K562 (cell line): ENCODE results near the gene ZNF669.

Experiments
- CHD2 ChIP-seq: IDR thresholded peaks from 2 replicates; pipeline ENCODE4 v1.6.1; 2011; ENCODE audit warnings: low read depth, low read length
- CTCF ChIP-seq, 3 experiments: IDR thresholded peaks in 2 of 3; conservative IDR thresholded peaks in 1 of 3; 2 replicates each; pipeline ENCODE4 v1.5.1; 2011 to 2012; ENCODE audit warnings: low read length in 3 of 3, mild to moderate bottlenecking in 3 of 3, control low read depth in 2 of 3, improper control_type of control experiment in 1 of 3, inconsistent platforms in 1 of 3, low read depth in 1 of 3, mixed read lengths in 1 of 3, moderate library complexity in 1 of 3; ENCODE audit not compliant: insufficient read depth in 2 of 3
- EZH2 ChIP-seq: IDR thresholded peaks from 2 replicates; pipeline ENCODE4 v1.6.1; 2012; ENCODE audit warnings: low read depth, mild to moderate bottlenecking, inconsistent platforms, low read length, borderline replicate concordance
- FUS ChIP-seq: fragments of 200-400 bp; formaldehyde crosslinking; optimal IDR thresholded peaks from 2 replicates; pipeline ENCODE3; 2017; ENCODE audit warnings: low read depth, low read length
- KDM1A ChIP-seq, 2 experiments: fragments of 450-650 bp; IDR thresholded peaks; 2 replicates each; pipeline ENCODE4 v1.6.1; 2016; ENCODE audit warnings: mild to moderate bottlenecking in 2 of 2
- POLR2A ChIP-seq: fragments of 450-650 bp; conservative IDR thresholded peaks from 2 replicates; pipeline ENCODE4 v1.6.1; 2016
- POLR2AphosphoS2 ChIP-seq: IDR thresholded peaks from 2 replicates; pipeline ENCODE4 v1.6.1; 2012; ENCODE audit warnings: low read length, improper control_type of control experiment
- PRMT5 ChIP-seq: sonication (generic); formaldehyde crosslinking; IDR thresholded peaks from 2 replicates; pipeline ENCODE4 v1.5.0; 2020; ENCODE audit warnings: missing genetic modification reagents
- RAD21 ChIP-seq, 2 experiments: fragments of 250-450 bp in 1 of 2; fragments of 450-650 bp in 1 of 2; sonication (Bioruptor Pico) in 1 of 2; formaldehyde crosslinking in 1 of 2; IDR thresholded peaks in 1 of 2; conservative IDR thresholded peaks in 1 of 2; 2 replicates each; pipeline versions ENCODE4 v1.4.0 to v1.8.0; 2020 to 2022; ENCODE audit warnings: mild to moderate bottlenecking in 2 of 2, moderate library complexity in 1 of 2
- TCF3 ChIP-seq: sonication (generic); formaldehyde crosslinking; IDR thresholded peaks from 2 replicates; pipeline ENCODE4 v1.4.0; 2020; ENCODE audit warnings: mild to moderate bottlenecking, missing genetic modification reagents
- ZC3H11A ChIP-seq: IDR thresholded peaks from 2 replicates; pipeline ENCODE4 v1.6.1; 2012; ENCODE audit warnings: low read depth, low read length, improper control_type of control experiment
- ZNF449 ChIP-seq: fragments of 250-450 bp; sonication (Bioruptor Pico); IDR thresholded peaks from 2 replicates; pipeline ENCODE4 v1.8.0; 2022; ENCODE audit warnings: moderate library complexity, mild to moderate bottlenecking, inconsistent platforms
- ZNF507 ChIP-seq: conservative IDR thresholded peaks from 2 replicates; pipeline ENCODE4 v1.6.1; 2017; ENCODE audit warnings: missing genetic modification characterization, missing compliant biosample characterization

- TF ChIP-seq ZC3H11A: no peak
- no peak for TF ChIP-seq CTCF (IDR thresholded peaks at IDR 0.05 in 2 of 3, conservative IDR thresholded peaks at IDR 0.05 in 1 of 3; ENCODE audit: insufficient read depth in 2 of 3, low read depth in 1 of 3, low read length in 3 of 3)
- TF ChIP-seq CHD2: no peak
- TF ChIP-seq POLR2A: no peak
- TF ChIP-seq POLR2AphosphoS2: no peak
- no peak for TF ChIP-seq PRMT5 (CRISPR knock-in tag)
- TF ChIP-seq TCF3 (CRISPR knock-in tag): no peak
- no peak for TF ChIP-seq ZNF507
- TF ChIP-seq EZH2: no peak
- no peak for TF ChIP-seq ZNF449 (CRISPR knock-in tag)
- no peak for TF ChIP-seq KDM1A (IDR thresholded peaks at IDR 0.05)
- no peak for TF ChIP-seq RAD21 (CRISPR knock-in tag; conservative IDR thresholded peaks at IDR 0.05 in 1 of 2, IDR thresholded peaks at IDR 0.05 in 1 of 2)
- TF ChIP-seq FUS: no peak
Measured at GRCh38 chr1:247111259-247111699, 7.1 kb upstream of the ZNF669 start.
